HG03354 (cell line): ENCODE results near the gene RARRES2.
"Not testable (repeated sequence)": the region's sequence is repeated elsewhere in the genome, so short reads cannot be mapped to it uniquely, and the experiment has no call there.

Source experiments
- ATAC-seq: cut with Tn5 transposase; IDR thresholded peaks from one replicate; pipeline ENCODE4 v1.9.1; 2021; ENCODE audit warnings: mild to moderate bottlenecking; ENCODE audit not compliant: unreplicated experiment, poor library complexity, severe bottlenecking

The RARRES2 gene

DNA sequence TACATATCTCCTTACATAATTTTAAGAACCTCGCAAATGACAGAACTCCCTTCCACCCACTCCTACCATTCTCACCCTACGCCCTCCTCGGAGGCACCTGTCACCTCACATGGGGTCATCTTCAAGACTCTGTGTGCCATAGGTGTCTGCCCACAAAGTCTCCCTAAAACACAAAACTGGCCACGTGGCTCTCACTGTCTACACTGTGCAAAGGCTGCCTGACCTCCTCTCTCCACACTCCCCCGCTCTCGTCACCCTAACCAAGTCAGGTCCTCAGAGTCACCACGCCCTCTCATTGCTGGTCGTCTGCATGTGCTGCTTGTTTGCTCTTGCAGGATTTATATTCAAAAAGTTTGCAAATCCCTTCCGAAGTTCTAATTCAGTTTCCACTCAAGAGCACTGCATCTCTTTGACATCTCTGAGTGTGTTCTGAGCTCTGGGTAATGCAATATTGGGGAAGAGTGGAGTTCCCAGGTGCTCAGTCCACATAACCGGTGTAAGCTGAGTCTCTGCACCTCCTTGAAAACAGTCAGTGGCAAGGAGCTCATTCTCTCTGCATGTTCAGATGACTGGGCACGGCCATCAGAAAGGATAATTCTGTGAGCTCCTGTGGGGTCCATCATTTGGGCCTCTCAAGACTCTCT is 36.0 kb downstream of the RARRES2 start:
- not testable (repeated sequence) for ATAC-seq

GRCh38 chr7:150304499-150305258 is 36.8 kb downstream of the RARRES2 start:
- not testable (repeated sequence) for ATAC-seq

DNA sequence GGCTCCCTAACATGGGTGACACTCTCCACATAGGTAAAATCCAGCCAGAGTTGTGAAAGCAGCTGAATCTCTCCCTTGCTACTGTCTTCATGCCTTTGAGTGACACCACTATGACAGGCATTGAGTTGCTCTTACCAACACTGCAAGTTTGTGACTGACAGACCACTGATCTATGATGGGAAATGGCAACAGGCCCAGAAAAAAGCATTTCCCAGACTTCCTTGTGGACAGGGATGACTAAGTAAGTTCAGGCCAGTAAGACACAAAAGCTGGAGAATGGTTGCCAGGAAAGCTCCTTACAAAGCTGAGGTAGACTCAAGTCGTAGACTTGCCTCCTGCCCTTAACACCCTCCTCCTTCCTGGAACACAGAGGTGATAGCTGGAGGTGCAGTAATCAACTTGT is 38.5 kb downstream of the RARRES2 start:
- not testable (repeated sequence) for ATAC-seq

DNA sequence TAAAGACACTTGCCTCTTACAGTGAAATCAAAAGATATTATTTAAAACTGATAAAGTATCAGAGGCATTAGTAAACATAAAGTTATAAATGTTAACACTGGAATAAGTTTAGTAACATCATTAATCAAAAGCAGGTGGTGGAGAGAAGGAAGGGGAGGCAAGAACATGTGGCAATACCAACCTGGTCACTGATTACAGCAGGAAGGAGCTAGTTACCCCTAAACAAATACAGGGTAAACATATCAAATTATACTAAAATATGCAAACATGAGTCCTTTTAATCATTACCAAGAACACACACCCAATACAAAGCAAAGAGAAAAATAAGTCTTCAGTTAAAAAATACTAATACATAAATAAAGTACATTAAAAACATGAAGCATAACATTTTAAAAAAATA is 43.5 kb downstream of the RARRES2 start:
- not testable (repeated sequence) for ATAC-seq

DNA sequence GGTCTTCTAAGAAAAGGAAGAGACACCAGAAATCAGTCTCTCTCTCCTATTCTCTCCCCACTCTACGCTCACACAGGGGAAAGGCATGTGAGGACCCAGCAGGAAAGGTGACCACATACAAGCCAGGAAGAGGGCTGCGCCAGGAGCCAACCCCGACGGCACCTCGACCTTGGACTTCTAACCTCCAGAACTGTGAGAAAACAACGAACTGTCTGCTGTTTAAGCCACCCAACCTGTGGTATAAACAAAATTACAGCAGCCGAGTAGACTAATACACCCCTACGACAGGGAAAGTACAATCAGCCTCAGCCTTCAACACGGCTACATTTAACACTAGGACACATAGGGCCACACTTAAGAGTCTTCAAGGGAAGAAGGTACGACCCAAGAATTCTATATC is 44.6 kb downstream of the RARRES2 start:
- ATAC-seq = not testable (repeated sequence)

DNA sequence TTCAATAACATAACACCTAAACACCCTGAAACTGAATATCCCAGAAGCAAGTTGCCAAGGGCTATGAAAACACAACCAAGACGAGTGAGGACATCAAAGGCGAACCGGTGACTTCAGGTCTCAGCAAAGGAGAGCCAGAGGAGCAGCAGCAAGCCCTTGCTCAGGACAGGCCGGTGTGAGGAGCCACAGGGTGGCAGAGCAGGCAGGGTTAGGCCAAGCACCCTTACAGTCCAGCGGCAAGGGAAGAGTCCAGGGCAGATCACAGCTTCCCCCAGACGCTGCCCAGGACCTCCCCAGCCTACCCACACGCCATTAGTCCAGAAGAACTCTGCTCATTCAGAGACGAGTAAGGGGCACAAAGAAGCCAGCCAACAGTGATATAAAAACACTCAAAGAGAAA is 45.8 kb downstream of the RARRES2 start:
- ATAC-seq = not testable (repeated sequence)

- ATAC-seq = not testable (repeated sequence)
These were observed 46.4 kb downstream of the RARRES2 start for GRCh38 chr7:150295027-150295426.

GRCh38 chr7:150290317-150290716 is 51.1 kb downstream of the RARRES2 start:
- not testable (repeated sequence) for ATAC-seq

- not testable (repeated sequence) for ATAC-seq
These were observed 52.6 kb downstream of the RARRES2 start for GRCh38 chr7:150288816-150289215.
